ENCODE measurements around the gene VAPB. TPM values are rescaled to one million over a fixed set of nuclear protein-coding genes. Genes with fewer than 3 reads are reported as not detected.
A peak's percentile ranks its signal among the peaks of the same experiment; 100 is the strongest.

The VAPB gene
- total and polyA plus RNA-seq, 2 of the 4 experiments (the other 2 are of a cell fraction), result 9.1 to 26.0 TPM

DNA sequence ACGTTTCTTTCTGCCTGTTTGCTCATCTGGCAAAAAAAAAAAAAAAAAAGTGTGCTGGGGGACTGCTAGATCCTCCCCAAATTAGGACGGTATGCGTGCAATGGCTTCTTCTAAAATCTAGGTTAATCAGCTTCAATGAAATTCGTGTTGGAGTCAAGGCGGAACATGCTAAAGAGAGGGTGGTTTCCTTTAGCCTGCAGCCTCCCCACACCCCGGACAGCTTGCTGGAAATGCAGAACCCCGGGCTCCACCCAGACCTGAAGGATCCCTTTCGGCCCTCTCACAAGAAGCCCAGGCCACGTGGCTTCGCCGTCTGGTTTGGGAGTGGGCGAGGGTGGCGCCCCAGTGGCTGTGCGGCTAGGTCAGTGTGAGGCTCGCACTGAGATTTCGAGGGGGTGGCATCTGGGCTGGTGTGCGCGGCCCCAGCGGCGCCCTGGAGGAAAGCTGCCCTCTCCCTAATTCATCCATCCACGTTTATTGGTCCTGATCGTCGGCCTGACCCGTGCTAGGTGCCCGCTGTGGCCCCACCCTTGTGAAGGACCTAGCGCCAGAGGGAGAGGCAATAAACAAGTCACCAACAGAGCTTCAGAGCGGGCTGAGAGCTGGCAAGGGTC, 77.2 kb downstream of the VAPB start:
- no peak overlapping the region for H3K4ac ChIP-seq (ENCODE audit: low read depth, low read length)
- H3K9me1 ChIP-seq (ENCODE audit: insufficient read depth, low read length), result no peaks in the 10 kb centered on the region
- H2AK5ac ChIP-seq (ENCODE audit: low read depth, low read length), result no peak overlapping the region
- H4K20me1 ChIP-seq (ENCODE audit: insufficient read depth, low read length), result no peaks in the 10 kb centered on the region
- H2BK20ac ChIP-seq (ENCODE audit: low read depth, low read length), result no peak overlapping the region
- no peak overlapping the region for H3K27ac ChIP-seq (ENCODE audit: insufficient read depth, low read length)
- H2BK120ac ChIP-seq (ENCODE audit: low read depth, low read length), result no peak overlapping the region
- intact Hi-C loops (cut with micrococcal nuclease), result no loop called here
- H4K5ac ChIP-seq (ENCODE audit: low read depth, low read length), result no peak overlapping the region
- no peaks in the 10 kb centered on the region; the same call in 1 of the 2 replicates for H3K4me1 ChIP-seq (ENCODE audit: control insufficient read depth, insufficient read depth, low read length)
- no peak overlapping the region for H3K4me2 ChIP-seq (ENCODE audit: low read depth, low read length)
- in situ Hi-C loops (cut with MboI; ENCODE audit: low sequenced_read_pairs), result no loop called here
- ChIA-PET POLR2A (ENCODE audit: unreplicated experiment) (interaction anchor here (0.7 kb wide), 1 partner anchor 132 kb away, joined by 3 read pairs; no protein-coding TSS in a partner anchor), CTCF (no interaction called here)
- 92% methylated on average over 11 of the region's 27 CpGs; no CpG with 5 or more reads in 1 of the 2 experiments for WGBS, 2 experiments (ENCODE audit: extremely low coverage in 2 of 2, insufficient read length in 1 of 2)
- no peak overlapping the region for H3K23ac ChIP-seq (ENCODE audit: low read depth, low read length)
- no peak overlapping the region for H4K8ac ChIP-seq (ENCODE audit: low read depth in 2 of 2, low read length in 2 of 2)
- no peak overlapping the region for H3K14ac ChIP-seq (replicated peaks; ENCODE audit: low read depth, low read length)
- no peak overlapping the region for H2AFZ ChIP-seq (replicated peaks; ENCODE audit: low read length, poor library complexity)
- no peak overlapping the region for H2BK15ac ChIP-seq (ENCODE audit: low read depth, low read length)
- TF ChIP-seq BHLHE40 (IDR thresholded peaks at IDR 0.05; ENCODE audit: low read depth, low read length) (no peak), RAD21 (IDR thresholded peaks at IDR 0.05; ENCODE audit: low read length) (no peak), RFX5 (IDR thresholded peaks at IDR 0.05; ENCODE audit: low read depth, low read length) (no peak), MAZ (IDR thresholded peaks at IDR 0.05; ENCODE audit: borderline replicate concordance, low read depth, low read length) (no peak), MAFK (IDR thresholded peaks at IDR 0.05; ENCODE audit: low read depth, low read length) (no peak), CEBPB (IDR thresholded peaks at IDR 0.05; ENCODE audit: low read depth, low read length) (no peak), FOS (IDR thresholded peaks at IDR 0.05; ENCODE audit: low read depth, low read length) (no peak), POLR2A (IDR thresholded peaks at IDR 0.05; ENCODE audit: low read depth, low read length) (no peak), SMC3 (IDR thresholded peaks at IDR 0.05; ENCODE audit: low read depth, low read length) (no peak)
- TF ChIP-seq, protein P1, sequence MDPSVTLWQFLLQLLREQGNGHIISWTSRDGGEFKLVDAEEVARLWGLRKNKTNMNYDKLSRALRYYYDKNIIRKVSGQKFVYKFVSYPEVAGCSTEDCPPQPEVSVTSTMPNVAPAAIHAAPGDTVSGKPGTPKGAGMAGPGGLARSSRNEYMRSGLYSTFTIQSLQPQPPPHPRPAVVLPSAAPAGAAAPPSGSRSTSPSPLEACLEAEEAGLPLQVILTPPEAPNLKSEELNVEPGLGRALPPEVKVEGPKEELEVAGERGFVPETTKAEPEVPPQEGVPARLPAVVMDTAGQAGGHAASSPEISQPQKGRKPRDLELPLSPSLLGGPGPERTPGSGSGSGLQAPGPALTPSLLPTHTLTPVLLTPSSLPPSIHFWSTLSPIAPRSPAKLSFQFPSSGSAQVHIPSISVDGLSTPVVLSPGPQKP (IDR thresholded peaks at IDR 0.05; ENCODE audit: borderline replicate concordance, low read depth, low read length), result no peak
- no TSS peak for BruUV-seq (replicated peaks)
- DNase-seq, result no peak
- H3K9ac ChIP-seq (ENCODE audit: low read depth, low read length), result no peak overlapping the region
- no peaks in the 10 kb centered on the region for H3K79me1 ChIP-seq (ENCODE audit: low read depth in 1 of 2, low read length in 2 of 2)
- H2BK5ac ChIP-seq (ENCODE audit: low read depth, low read length, poor library complexity, severe bottlenecking), result no peak overlapping the region
- H2AK9ac ChIP-seq (replicated peaks; ENCODE audit: low read depth, low read length, poor library complexity), result peak overlapping the region; percentile 13
- no peak overlapping the region for H4K91ac ChIP-seq (ENCODE audit: insufficient read depth, low read depth, low read length)
- ATAC-seq (ENCODE audit: low read depth), result no peak
- no peaks in the 10 kb centered on the region; the same call in 1 of the 2 replicates for H3K36me3 ChIP-seq (ENCODE audit: control insufficient read depth, insufficient read depth, low read length)
- no peak overlapping the region for H3K4me3 ChIP-seq (ENCODE audit: insufficient read depth, low read depth, low read length)
- dilution Hi-C loops (cut with HindIII; ENCODE audit: low sequenced_read_pairs, unreplicated experiment), result no loop called here
- H3K18ac ChIP-seq (ENCODE audit: low read depth, low read length), result no peak overlapping the region
- no peak overlapping the region for H3K56ac ChIP-seq (ENCODE audit: extremely low read depth, insufficient read depth, low read length)
- no peaks in the 10 kb centered on the region for H3K27me3 ChIP-seq (ENCODE audit: control insufficient read depth, insufficient read depth, low read length)
- no peaks in the 10 kb centered on the region for H3K9me3 ChIP-seq (ENCODE audit: control insufficient read depth, insufficient read depth, low read length)

All from IMR-90 (cell line).